Right renal cortex interstitium (tissue), 3 donors: ENCODE measurements around the gene ARHGAP21. TPM values are rescaled to one million over a fixed set of nuclear protein-coding genes. Genes with fewer than 3 reads are reported as not detected.
"Not testable (repeated sequence)": the region's sequence is repeated elsewhere in the genome, so short reads cannot be mapped to it uniquely, and the experiment has no call there.

Experiments used
- DNase-seq, 3 donors: peaks; one replicate each; pipeline ENCODE4 v3.0.0-alpha.2; 2013; ENCODE audit warnings: low read depth in 3 of 3, low spot score in 2 of 3
- polyA plus RNA-seq, 3 donors: library from polyadenylated mRNA; unstranded; fragments of 120-200 nt; gene quantifications; one replicate each; pipeline ENCODE4 v1.2.1, GENCODE V29; 2013; ENCODE audit not compliant: insufficient read length in 3 of 3

Gene ARHGAP21
- polyA plus RNA-seq, 3 donors, result 78.6 to 91.4 (median 85.1) TPM

- no peak for DNase-seq
Observed at GRCh38 chr10:24690961-24691512, 32.6 kb downstream of the ARHGAP21 start.

GRCh38 chr10:24685958-24686540, 37.6 kb downstream of the ARHGAP21 start:
- DNase-seq, result no peak

- DNase-seq, result no peak
Observed at GRCh38 chr10:24683554-24683953, 40.1 kb downstream of the ARHGAP21 start.

- no peak for DNase-seq
Observed at GRCh38 chr10:24681572-24682088, 42.1 kb downstream of the ARHGAP21 start.

- DNase-seq, result no peak
Observed at GRCh38 chr10:24680647-24681524, 42.8 kb downstream of the ARHGAP21 start.

- no peak for DNase-seq
Observed at GRCh38 chr10:24678757-24679156, 44.9 kb downstream of the ARHGAP21 start.

GRCh38 chr10:24674892-24675632, 48.6 kb downstream of the ARHGAP21 start:
- DNase-seq, result no peak

GRCh38 chr10:24670964-24671670, 52.6 kb downstream of the ARHGAP21 start:
- DNase-seq, result no peak

GRCh38 chr10:24669285-24669852, 54.3 kb downstream of the ARHGAP21 start:
- no peak for DNase-seq

GRCh38 chr10:24668247-24668646, 55.4 kb downstream of the ARHGAP21 start:
- DNase-seq, result no peak

GRCh38 chr10:24664991-24665390, 58.7 kb downstream of the ARHGAP21 start:
- no peak for DNase-seq

GRCh38 chr10:24661376-24661775, 62.3 kb downstream of the ARHGAP21 start:
- no peak for DNase-seq

GRCh38 chr10:24658319-24658718, 65.4 kb downstream of the ARHGAP21 start:
- DNase-seq, result not testable (repeated sequence)

- DNase-seq, result not testable (repeated sequence)
Observed at GRCh38 chr10:24656326-24656725, 67.4 kb downstream of the ARHGAP21 start.

- no peak for DNase-seq
Observed at GRCh38 chr10:24652381-24652957, 71.2 kb downstream of the ARHGAP21 start.

- no peak for DNase-seq
Observed at GRCh38 chr10:24651923-24652322, 71.8 kb downstream of the ARHGAP21 start.

GRCh38 chr10:24650669-24651391, 72.9 kb downstream of the ARHGAP21 start:
- DNase-seq, result no peak

GRCh38 chr10:24645784-24646183, 77.9 kb downstream of the ARHGAP21 start:
- DNase-seq, result no peak

- DNase-seq, result no peak
Observed at GRCh38 chr10:24645022-24645421, 78.7 kb downstream of the ARHGAP21 start.
